NB4 (cell line): ENCODE data around the gene SMCO4.
"Not testable (repeated sequence)": the region's sequence is repeated elsewhere in the genome, so short reads cannot be mapped to it uniquely, and the experiment has no call there.

ENCODE experiments used
- DNase-seq: peaks from one replicate; pipeline ENCODE4 v3.0.0; 2010; ENCODE audit warnings: low read depth
- H3K4me3 ChIP-seq: one replicate; pipeline ENCODE4 v1.5.1; 2011; ENCODE audit warnings: mild to moderate bottlenecking, low read depth, low read length, moderate library complexity
- MYC ChIP-seq: IDR thresholded peaks from 2 replicates; pipeline ENCODE4 v1.6.1; 2011; ENCODE audit warnings: low read depth, low read length
- POLR2A ChIP-seq: IDR thresholded peaks from 2 replicates; pipeline ENCODE4 v1.6.1; 2011; ENCODE audit warnings: mild to moderate bottlenecking; ENCODE audit not compliant: insufficient read length; ENCODE audit errors: extremely low read depth
- TF ChIP-seq, protein P1 (sequence below): IDR thresholded peaks from one replicate; pipeline ENCODE4 v1.5.1; 2012; ENCODE audit warnings: low read depth, low read length
- TF ChIP-seq, protein P2 (sequence below): IDR thresholded peaks from 2 replicates; pipeline ENCODE4 v1.6.1; 2011; ENCODE audit warnings: low read depth, low read length

Gene SMCO4

DNA sequence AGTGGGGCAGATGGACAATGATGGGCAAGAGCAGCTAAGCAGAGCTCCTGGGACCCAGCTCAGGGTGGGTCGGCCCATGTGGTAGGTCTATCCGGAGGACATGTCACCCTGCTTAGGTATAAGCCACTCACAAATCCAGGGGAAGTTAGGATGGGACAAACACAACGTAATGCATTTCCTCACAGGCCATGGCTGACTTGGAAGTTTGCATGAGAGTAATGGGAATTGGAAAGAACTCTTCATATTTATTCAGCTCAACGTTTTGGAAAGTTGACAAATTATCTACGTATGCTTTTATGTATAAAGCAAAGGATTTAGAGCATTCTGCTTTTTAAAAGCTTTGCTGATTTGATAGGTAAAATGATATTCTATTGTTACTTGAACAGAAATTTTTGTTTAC is 74.9 kb downstream of the SMCO4 start:
- no peak for DNase-seq
- no peak overlapping the region for H3K4me3 ChIP-seq
- TF ChIP-seq, protein P1, sequence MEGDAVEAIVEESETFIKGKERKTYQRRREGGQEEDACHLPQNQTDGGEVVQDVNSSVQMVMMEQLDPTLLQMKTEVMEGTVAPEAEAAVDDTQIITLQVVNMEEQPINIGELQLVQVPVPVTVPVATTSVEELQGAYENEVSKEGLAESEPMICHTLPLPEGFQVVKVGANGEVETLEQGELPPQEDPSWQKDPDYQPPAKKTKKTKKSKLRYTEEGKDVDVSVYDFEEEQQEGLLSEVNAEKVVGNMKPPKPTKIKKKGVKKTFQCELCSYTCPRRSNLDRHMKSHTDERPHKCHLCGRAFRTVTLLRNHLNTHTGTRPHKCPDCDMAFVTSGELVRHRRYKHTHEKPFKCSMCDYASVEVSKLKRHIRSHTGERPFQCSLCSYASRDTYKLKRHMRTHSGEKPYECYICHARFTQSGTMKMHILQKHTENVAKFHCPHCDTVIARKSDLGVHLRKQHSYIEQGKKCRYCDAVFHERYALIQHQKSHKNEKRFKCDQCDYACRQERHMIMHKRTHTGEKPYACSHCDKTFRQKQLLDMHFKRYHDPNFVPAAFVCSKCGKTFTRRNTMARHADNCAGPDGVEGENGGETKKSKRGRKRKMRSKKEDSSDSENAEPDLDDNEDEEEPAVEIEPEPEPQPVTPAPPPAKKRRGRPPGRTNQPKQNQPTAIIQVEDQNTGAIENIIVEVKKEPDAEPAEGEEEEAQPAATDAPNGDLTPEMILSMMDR = no peak

DNA sequence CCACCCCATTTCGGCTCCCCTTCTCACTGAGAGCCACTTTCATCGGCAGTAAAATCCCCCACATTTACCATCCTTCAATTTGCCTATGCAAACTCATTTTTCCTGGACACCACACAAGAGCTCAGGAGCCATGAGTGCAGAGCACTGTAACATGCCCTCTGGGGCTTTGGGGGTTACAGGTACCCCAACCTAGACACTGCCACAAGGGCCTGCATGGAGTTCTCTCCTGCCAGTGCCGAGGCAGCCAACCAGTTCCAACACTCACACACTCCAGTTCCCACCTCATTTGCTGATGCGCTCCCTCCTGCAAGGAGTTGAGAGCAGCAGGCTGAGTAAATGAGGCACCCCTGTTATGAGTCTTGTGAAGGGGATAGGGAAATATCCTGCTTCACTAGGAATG is 76.1 kb downstream of the SMCO4 start:
- TF ChIP-seq, protein P2, sequence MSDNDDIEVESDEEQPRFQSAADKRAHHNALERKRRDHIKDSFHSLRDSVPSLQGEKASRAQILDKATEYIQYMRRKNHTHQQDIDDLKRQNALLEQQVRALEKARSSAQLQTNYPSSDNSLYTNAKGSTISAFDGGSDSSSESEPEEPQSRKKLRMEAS = no peak
- TF ChIP-seq MYC = no peak
- H3K4me3 ChIP-seq = no peak overlapping the region
- no peak for DNase-seq

DNA sequence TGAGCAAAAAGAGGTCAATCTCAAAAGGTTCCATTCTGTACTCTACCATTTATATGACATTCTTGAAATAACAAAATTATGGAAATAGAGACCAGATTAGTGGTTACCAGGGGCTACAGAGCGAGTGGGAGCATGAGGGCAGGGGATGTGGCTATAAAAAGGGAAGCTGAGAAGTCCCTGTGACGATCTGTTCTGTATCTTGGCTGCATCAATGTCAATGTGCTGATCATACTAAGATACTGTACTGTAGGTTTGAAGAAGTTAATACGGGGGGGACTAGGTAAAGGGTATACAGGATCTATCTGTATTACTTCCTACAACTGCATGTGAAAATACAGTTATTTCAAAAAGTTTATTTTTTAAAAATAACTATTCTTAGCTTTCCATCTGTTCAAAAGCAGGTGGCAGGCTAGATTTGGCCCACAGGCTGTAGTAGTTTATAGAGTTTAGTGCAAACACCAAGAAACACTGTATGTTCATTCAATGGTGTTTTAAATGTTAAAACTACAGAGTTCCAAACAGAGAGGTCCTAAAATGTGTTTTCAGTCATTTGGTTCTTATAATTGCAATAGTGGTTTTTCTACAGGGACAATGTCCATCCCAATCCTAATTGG is 78.2 kb downstream of the SMCO4 start:
- H3K4me3 ChIP-seq = no peak overlapping the region
- DNase-seq = no peak
- TF ChIP-seq POLR2A (no peak), MYC (no peak)
- TF ChIP-seq, protein P1 = no peak
- TF ChIP-seq, protein P2 = no peak

DNA sequence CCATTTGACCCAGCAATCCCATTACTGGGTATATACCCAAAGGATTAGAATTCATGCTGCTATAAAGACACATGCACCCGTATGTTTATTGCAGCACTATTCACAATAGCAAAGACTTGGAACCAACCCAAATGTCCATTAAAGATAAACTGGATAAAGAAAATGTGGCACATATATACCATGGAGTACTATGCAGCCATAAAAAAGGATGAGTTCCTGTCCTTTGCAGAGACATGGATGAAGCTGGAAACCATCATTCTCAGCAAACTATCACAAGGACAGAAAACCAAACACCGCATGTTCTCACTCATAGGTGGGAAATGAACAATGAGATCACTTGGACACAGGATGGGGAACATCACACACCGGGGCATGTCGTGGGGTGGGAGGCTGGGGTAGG is 79.5 kb downstream of the SMCO4 start:
- DNase-seq, H3K4me3 ChIP-seq: not testable (repeated sequence)

DNA sequence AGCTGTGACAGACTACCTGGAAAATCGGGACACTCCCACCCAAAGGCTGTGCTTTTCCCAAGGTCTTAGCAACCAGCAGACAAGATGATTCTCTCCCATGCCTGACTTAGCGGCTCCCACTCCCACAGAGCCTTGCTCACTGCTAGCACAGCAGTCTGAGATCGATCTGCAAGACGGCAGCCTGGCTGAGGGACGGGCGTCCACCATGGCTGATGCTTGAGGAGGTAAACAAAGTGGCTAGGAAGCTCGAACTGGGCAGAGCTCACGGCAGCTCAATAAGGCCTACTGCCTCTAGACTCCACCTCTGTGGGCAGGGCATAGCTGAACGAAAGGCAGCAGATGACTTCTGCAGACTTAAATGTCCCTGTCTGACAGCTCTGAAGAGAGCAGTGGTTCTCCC is 84.9 kb downstream of the SMCO4 start:
- TF ChIP-seq, protein P2 = no peak
- no peak overlapping the region for H3K4me3 ChIP-seq
- DNase-seq = no peak

DNA sequence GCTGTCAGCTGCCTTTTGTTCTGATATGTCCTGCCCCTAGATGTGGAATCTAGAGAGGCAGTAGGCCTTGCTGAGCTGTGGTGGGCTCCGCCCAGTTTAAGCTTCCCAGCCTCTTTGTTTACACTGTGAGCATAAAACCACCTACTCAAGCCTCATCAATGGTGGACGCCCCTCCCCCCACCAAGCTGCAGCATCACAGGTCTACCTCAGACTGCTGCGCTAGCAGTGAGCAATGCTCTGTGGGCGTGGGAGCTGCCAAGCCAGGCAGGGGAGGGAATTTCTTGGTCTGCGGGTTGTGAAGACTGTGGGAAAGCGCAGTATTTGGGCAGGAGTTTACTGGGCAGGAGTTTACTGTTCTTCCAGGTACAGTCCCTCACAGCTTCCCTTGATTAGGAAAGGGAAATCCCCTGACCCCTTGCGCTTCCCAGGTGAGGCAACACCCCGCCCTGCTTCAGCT is 98.5 kb downstream of the SMCO4 start:
- TF ChIP-seq, protein P2 = no peak
- TF ChIP-seq, protein P1 = no peak
- TF ChIP-seq MYC = no peak
- no peak for TF ChIP-seq POLR2A
- no peak overlapping the region for H3K4me3 ChIP-seq
- DNase-seq = peak; percentile 23

DNA sequence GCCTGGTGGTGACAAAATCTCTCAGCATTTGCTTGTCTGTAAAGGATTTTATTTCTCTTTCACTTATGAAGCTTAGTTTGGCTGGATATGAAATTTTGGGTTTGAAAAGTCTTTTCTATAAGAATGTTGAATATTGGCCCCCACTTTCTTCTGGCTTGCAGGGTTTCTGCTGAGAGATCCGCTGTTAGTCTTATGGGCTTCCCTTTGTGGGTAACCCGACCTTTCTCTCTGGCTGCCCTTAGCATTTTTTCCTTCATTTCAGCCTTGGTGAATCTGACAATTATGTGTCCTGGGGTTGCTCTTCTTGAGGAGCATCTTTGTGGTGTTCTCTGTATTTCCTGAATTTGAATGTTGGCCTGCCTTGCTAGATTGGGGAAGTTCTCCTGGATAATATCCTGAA is 100.0 kb downstream of the SMCO4 start:
- not testable (repeated sequence) for DNase-seq

DNA sequence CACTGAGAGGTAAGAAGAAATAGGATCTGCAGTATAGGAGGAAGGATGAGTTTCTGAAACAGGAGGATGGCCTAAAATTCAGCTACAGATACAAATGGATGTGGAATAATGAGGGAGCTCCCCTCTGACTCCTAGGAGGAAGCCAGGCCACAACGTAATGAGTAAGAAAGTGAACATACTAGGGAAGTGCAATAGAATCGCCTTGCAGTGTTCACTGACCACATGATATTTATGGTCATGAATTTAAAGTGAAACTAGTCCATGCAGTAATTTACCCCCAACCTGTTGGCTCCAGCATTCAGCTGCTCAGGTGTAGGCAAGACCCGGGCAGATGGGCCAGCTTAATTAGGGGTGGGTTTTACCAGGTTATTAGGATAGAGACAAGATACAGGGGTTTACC is 110.9 kb downstream of the SMCO4 start:
- H3K4me3 ChIP-seq = no peak overlapping the region
- TF ChIP-seq POLR2A (no peak), MYC (no peak)
- TF ChIP-seq, protein P2 = no peak
- TF ChIP-seq, protein P1 = no peak
- DNase-seq = no peak

More for the DNA sequence above, 100.0 kb downstream of the SMCO4 start:
- H3K4me3 ChIP-seq = not testable (repeated sequence)
